Stimulated activated CD4-positive, alpha-beta T cell treated with anti-CD3 and anti-CD28 coated beads, Interleukin-2, amount 100 ng/mL, for 4 hours (primary cell): Measurements from ENCODE around the gene TSPAN11.

Experiments used
- DNase-seq: peaks from one replicate; pipeline ENCODE4 v3.0.0-alpha.2; 2020; ENCODE audit warnings: low read depth

Gene TSPAN11

DNA sequence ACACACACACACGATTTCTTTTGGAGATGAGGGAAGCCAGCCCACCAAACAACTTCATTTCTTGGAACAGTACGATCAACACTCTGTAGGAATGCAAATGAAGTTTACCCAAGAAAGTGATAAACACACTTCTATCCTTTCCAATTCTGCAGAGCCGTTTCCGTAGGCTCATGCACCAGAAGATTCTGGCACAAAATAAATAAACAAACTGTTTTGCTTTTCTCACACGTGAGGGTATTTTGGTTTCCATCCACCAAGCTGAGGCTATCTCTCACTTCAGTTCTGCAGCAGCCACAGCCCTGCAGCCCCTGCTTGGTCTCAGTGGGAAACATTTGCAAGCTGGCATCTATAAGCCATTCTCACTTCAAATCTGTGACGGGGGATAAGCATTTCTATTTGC, 15.3 kb upstream of the TSPAN11 start:
- no peak for DNase-seq

- no peak for DNase-seq
Observed at GRCh38 chr12:30913323-30913722, 13.2 kb upstream of the TSPAN11 start.

DNA sequence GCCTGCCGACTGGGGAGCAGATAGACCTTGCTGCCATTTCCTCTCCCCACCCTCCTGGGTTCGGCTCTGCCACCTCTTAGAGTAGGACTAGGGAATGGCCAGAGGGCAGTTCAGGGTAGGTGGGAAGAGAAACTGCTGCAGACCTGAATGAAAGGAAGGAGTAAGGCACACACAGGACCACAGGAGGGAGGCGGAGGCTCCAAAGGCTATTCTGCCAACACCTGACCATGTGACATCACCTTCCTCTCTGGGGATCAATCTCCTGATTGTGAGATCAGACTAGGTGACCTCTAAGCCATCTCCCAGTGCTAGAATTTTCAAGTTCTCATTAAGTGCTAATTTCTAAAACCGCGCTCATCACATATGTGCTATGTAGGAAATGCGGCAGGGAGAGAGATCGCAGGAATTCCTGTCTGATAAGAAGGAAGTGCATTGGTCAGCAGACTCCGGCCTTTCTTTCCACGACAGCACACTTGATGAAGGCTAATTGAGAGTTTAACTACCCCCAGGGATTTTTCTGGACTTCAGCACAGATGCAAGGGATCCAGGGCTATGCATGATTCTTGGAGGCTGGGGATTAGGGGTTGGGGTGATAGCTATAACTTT, 11.5 kb upstream of the TSPAN11 start:
- no peak for DNase-seq

DNA sequence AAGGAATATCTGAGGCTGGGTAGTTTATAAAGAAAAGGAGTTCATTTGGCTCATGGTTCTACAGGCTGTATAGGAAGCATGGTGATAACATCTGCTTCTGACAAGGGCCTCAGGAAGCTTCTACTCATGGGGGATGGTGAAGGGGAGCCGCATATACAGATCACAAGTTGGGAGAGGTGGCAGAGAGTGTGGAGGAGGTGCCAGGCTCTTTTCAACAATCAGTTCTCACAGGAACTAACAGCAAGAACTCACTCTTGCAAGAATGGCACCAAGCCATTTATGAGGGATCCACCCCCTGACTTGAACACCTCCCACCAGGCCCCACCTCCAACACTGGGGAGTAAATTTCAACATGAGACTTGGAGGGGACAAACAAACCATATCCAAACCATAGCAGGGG, 3.5 kb upstream of the TSPAN11 start:
- no peak for DNase-seq

DNA sequence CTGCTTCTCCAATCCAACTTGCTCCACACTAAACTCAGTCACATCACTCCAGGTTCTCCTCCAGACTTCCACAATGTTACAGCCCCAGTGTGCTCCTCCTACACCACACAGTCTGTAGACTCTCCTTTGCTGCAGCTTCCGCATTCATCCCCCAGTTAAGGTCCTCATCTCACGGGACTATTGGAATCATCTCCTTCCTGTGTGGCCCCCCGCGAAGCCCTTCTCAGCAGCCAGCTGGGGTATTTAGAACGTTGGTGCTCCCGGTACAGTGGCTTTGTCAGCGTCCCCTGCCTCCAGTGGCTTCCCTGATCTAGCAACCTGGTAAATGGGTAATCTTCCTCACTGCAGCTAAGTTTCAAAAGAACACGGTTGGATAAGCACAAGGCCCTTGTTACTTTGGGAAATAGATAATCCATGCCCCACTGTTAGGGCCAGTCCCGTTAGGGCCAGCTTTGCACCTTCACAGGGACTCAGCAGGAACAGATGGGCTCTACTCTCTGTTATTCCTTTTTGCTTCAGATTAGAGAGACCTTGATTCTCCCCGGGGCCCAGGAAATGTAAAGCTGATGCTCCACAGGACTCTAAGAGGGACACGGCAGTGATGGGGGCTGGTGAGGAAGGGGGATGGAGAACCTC, 823 bp upstream of the TSPAN11 start:
- no peak for DNase-seq

DNA sequence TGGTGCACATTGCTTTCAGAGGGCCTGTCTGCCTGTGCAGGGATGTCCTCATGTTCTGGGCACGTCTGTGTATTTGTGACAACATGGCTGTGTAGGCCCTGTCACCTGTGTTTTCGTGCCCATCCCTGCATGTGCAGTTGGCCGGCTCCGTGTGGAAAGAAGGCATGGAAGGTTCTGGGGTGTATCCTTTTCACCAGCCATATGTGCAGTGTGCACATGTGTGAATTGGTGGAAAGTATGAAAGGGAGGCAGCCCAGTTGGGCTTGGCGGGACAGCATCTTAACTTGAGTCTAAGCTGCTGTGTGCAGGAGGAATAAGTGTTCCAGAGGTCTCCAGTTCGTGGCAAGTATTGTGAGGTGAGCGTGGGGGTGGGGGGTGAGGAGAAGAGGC, 669 bp downstream of the TSPAN11 start:
- no peak for DNase-seq

DNA sequence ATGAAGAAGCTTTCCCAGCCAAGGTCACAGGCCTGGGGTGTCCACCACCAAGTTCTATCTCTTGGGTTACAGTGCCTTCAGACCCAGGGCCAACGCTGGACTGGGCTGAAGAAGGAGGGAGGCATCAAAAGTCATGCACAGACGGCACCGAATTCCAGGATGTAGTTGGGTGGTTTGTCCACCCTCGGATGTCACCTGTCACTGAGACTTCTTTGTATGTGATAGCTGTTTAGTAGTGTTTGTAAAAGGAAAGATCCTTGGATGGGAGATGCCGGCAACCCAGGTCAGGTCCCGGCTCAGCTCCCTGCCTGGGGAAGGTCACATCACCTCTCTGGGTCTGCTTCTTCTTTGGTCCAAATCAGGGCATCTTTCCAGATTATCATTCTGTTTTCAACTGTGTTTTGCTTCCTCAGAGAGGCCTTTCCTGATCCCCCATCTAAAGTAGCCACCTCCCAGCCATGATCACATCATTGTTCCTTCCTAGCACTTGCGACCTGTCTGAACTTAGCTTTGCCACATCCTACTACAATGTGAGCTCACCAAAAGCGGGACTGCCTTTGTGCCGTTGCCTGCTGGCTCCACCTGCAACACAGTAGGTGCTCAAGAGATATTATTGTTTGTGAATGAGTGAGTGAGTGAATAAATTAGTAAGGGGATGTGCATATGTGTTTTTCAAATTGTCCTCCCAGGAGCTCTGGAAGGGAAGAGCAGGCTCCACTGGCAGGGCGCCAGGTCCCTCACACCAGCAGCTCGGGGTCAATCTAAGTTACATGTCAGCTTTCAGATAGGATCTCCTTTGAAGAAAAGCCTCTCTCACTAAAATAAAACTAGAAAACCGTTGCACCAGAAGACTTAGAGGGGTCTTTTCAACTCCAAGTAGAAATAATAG, 2.1 kb downstream of the TSPAN11 start:
- DNase-seq: no peak

DNA sequence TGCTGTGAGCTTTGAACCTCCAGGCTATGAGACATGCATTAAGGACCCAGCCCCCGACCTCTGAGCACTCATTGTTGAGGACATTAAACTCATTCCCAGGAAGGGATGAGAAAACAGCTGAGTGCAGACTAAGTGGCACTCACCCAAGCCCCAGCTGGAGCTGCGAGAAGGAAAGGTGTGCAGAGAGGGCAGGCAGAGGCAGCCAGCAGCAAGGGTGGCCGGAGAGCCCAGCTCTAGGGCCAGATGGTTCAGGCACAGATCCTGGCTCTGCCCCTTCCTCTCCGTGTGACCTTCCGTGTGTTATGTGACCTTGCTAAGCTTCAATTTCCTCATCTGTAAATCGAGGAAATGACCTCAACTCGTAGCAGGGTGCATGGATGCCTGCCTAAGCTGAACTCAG, 3.7 kb downstream of the TSPAN11 start:
- no peak for DNase-seq

GRCh38 chr12:30930641-30931040, 4.1 kb downstream of the TSPAN11 start:
- DNase-seq: no peak

DNA sequence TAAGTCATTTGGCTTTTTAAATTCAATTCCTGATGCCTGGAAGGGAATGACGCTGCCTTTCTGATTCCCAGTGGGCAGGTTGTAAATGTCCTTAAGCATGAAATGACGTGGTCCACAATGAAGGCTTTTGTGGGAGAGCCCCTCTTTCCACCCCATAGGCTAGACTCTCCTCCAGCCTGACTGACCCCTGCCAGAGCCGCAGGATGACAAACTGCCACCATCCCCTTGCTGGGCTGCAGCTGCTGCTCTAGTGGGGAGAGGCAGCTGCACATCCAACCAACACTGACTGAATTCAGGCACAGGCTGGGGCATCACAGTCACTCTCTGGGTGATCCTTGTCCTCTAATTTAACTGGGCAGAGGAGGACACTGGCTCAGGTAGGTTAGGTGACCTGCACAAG, 6.3 kb downstream of the TSPAN11 start:
- DNase-seq: no peak

DNA sequence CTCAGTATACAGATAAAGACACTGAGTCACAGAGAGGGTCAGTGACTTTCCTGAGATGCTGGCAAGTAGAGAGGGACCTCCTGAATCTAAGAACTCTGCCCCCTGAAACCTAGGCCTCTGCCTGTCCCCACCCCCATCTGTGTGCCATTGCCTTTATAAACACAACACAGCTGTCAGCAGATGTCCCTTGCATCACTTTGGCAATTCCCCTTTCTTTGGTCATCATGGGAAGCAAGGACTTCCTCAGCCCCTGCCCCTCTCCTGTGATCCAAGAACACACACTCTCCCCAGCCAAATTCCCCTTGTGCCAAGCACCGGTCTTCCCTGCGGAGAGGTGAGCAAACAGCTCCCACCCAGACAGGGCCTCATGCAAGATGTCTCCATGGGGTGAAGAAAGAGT, 8.3 kb downstream of the TSPAN11 start:
- DNase-seq: no peak

DNA sequence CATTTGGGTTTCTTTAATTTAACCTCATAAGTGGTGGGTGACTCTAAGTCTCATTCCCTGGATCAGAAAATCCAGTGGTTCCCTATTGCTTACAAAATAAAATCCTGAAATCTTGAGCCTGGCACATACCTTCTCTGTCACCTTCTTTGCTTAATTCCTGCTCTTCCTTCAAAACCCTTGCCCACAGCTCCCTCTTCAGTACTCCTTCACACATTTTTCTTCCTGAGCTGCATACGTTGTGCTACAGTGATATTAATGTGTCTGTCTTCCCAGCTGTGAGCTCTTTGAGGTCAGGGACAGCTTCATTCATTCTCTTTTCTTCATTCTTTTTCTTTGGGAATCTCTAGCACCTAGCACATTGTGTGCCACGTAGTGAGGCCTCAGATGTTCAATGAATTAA, 9.5 kb downstream of the TSPAN11 start:
- no peak for DNase-seq

- DNase-seq: no peak
Observed at GRCh38 chr12:30939234-30939633, 12.7 kb downstream of the TSPAN11 start.

DNA sequence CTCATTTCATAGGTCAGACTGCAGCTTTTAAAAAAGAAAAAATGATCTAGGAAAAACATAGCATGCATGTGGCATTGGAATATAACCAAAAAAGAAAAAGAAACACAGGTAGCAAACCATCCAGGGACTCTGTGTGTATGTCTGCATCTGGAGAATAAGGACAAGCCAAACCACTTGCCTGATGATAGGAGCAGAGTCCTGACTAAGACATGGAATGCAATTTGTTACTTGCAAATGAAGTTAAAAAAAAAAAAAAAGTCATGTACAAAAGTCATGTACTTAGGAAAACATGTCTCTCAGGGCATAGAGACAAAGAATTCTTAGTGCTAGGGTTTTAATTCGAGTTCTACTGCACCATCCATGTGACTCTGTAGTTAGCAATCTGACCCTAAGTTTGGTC, 15.9 kb downstream of the TSPAN11 start:
- no peak for DNase-seq

GRCh38 chr12:30942936-30943335, 16.4 kb downstream of the TSPAN11 start:
- DNase-seq: no peak

GRCh38 chr12:30945443-30946164, 19.1 kb downstream of the TSPAN11 start:
- DNase-seq: no peak

DNA sequence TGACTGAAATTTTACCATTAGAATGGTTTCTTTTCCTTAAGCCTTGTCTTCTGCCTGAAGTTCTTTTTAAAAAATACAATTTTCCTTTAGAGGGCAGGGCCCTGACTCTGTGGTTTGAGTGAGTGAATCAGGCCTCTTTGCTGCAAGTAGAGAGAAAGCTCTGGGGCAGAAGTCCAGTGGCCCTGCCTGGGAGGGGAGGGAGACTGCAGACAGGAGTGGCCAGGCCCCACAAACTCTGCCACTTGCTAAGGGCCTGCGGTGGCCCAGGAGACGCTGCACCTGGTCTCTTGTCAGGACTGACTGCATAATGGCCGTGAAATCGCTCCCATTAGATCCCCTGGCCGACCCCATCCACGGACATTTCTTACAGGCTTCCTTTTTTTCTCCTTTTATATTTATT, 25.5 kb downstream of the TSPAN11 start:
- DNase-seq: no peak

DNA sequence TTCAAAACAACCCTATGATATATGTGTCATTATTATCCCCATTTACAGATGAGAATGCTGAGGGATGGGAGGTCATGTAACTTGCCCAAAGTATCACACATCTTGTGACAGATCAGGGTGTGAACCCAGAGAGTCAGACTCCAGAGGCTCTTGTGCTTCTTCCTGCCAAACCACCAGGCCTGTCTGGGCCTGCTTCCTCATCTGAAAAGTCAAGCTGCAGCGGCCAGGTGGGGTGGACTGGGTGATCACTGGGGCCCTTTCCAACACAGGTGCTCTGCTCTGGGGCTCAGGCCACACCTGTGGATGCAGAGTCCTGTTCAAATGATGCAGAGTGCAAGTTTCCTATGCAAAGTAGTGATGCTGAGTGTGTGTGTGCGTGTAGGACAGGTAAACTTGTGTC, 26.7 kb downstream of the TSPAN11 start:
- no peak for DNase-seq

DNA sequence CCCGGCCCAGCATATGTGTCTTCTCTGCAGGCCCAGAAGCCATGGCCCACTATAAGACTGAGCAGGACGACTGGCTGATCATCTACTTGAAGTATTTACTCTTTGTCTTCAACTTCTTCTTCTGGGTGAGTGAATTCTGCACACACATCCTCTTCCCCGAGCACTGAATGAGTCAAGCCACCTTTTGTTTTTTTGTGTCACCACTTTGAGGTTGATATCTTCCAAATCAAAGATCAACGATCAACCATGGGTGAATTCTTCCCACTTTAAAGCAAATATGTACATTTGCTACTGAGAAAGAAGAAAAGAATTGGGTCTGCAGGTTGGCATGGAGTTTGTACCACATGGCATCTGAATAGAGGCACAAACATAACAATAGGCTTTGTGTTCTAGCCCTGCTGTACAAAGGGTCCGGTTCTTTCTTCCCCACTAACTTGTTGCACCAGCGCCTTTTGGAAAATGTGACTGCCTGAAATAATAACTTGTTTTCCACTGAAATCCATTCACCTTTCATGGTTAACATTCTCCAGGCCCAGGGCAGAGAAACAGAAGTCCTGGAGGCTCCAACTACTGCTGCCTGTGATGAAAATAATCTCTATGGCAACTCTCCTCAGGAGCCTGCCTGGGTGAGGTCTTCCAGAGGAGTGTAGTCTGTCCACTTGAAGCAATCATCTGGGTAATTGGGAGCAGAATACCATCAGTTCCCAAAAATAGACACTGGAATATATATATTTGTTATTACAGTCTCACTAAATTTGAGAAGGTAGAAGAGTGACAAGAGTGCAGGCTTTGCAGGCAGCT, 27.6 kb downstream of the TSPAN11 start:
- DNase-seq: no peak

DNA sequence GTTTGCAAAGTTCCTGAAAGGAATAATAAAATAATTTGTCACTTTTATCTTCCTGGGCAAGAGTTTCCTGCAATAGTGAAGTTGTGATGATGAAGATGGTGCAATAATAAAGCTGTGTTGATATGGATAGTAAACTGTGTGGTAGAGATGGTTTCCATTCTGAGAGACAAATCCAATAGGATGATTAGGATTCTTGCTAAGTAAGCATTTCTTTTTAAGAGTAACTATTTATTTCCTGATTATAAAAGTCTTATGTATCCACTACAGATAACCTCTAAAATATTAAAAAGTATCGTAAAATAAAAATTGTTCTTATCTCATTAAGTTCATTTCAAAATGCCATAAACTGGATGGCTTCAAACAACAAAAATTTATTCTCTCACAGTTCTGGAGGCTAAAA, 28.7 kb downstream of the TSPAN11 start:
- DNase-seq: no peak

DNA sequence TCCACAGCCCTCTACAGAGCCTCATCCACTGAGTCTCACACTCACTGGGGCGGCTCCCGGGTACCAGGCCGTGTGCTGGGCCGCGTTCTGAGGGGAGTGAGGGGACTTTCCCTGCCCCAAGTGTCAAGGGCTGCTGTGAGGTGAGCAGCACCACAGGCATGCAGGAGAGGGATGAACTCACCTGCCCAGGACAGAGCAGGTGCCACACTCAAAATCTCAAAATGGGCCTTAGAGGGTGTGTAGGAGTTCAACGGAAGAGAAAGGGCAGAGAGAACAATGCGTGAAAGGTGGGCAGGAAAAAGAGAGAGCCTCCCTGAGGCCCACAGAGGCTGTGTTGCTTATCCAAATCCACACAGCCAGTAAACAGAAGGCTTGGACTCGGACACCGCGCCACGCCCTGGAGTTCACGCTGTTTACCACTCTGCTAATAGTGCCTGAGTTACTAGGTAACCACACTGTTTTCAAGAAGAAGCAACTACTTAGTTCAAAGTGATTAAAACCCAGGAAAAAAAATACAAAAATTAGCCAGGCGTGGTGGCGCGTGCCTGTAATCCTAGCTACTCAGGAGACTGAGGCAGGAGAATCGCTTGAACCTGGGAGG, 32.7 kb downstream of the TSPAN11 start:
- no peak for DNase-seq
